ENCODE results near the gene LRFN2. TPM values are rescaled to one million over a fixed set of nuclear protein-coding genes. Genes with fewer than 3 reads are reported as not detected.

LRFN2 gene
- polyA plus RNA-seq, 1 donor from 2014 or later = 14.8 TPM

DNA sequence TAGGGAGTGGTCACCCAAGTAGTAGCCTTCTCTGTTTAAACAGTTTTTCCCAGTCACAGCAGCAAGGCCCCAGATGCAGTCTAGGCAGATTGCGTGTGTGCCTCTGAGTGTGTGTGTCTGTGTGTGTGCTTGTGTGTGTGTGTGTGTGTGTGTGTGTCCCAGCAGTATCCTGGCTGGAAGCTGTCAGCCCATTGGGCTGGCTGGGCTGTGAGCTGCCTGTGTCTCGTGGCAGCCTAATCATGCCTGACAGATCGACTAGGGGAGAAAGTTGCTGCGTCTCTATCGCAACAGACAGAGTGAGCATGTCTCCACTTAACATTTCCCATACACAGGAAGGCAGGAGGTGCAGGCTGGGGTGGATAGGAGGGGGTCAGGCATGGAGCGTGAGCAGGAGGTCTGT is 42.9 kb upstream of the LRFN2 start:
- no peaks in the 10 kb centered on the region for H4K20me1 ChIP-seq (ENCODE audit: insufficient read depth)
- no peaks in the 10 kb centered on the region for H3K9me3 ChIP-seq (ENCODE audit: low read length)
- no peak overlapping the region for H2AFZ ChIP-seq (ENCODE audit: low read depth, low read length)
- H3K36me3 ChIP-seq (ENCODE audit: insufficient read depth, low read length) = no peaks in the 10 kb centered on the region
- no peaks in the 10 kb centered on the region for H3K27me3 ChIP-seq (ENCODE audit: insufficient read depth, low read depth, low read length)
- no peak overlapping the region for H3K4me3 ChIP-seq (ENCODE audit: low read length)
- TF ChIP-seq SMC3 (conservative IDR thresholded peaks at IDR 0.05; ENCODE audit: poor library complexity) = no peak
- no peak for TF ChIP-seq RAD21 (conservative IDR thresholded peaks at IDR 0.05)
- no peak for TF ChIP-seq TAF1 (IDR thresholded peaks at IDR 0.05; ENCODE audit: low read depth)
- no peak for TF ChIP-seq EP300 (conservative IDR thresholded peaks at IDR 0.05; ENCODE audit: poor library complexity, severe bottlenecking)
- TF ChIP-seq POLR2AphosphoS5 (IDR thresholded peaks at IDR 0.05) = no peak
- TF ChIP-seq, protein P1, sequence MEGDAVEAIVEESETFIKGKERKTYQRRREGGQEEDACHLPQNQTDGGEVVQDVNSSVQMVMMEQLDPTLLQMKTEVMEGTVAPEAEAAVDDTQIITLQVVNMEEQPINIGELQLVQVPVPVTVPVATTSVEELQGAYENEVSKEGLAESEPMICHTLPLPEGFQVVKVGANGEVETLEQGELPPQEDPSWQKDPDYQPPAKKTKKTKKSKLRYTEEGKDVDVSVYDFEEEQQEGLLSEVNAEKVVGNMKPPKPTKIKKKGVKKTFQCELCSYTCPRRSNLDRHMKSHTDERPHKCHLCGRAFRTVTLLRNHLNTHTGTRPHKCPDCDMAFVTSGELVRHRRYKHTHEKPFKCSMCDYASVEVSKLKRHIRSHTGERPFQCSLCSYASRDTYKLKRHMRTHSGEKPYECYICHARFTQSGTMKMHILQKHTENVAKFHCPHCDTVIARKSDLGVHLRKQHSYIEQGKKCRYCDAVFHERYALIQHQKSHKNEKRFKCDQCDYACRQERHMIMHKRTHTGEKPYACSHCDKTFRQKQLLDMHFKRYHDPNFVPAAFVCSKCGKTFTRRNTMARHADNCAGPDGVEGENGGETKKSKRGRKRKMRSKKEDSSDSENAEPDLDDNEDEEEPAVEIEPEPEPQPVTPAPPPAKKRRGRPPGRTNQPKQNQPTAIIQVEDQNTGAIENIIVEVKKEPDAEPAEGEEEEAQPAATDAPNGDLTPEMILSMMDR (IDR thresholded peaks at IDR 0.05; ENCODE audit: poor library complexity, severe bottlenecking) = no peak
- H3K79me2 ChIP-seq (replicated peaks; ENCODE audit: insufficient read depth, low read length) = no peaks in the 10 kb centered on the region
- H3K4me2 ChIP-seq (ENCODE audit: low read length) = no peak overlapping the region
- no peak overlapping the region for H3K27ac ChIP-seq (ENCODE audit: low read length)
- no peaks in the 10 kb centered on the region for H3F3A ChIP-seq (ENCODE audit: insufficient read depth, low read length, poor library complexity, severe bottlenecking)
- H3K9ac ChIP-seq (ENCODE audit: low read length) = no peak overlapping the region
- no peaks in the 10 kb centered on the region for H3K9me2 ChIP-seq (ENCODE audit: insufficient read depth, low read length)

DNA sequence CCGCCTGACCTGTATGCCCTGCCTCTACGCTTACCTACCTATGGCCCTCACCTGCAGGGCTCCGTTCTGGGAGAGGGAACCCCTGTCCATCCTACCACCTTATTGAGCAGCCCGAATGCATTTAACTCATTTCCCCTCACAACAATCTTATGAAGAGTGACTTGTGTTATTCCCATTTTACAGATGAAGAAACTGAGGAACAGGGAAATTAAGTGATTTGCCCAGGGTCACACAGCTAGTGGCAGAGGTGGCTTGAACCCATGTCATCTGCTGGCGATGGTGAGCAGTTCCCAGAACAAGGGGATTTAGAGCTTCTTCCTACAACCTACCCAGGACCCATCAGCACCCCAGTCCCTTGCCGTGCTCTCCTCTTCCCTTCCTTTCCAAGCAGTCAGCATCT is 42.3 kb upstream of the LRFN2 start:
- Histone ChIP-seq H3K27me3 (ENCODE audit: insufficient read depth, low read depth, low read length) (no peaks in the 10 kb centered on the region), H3K27ac (ENCODE audit: low read length) (no peak overlapping the region), H4K20me1 (ENCODE audit: insufficient read depth) (no peaks in the 10 kb centered on the region), H3K9me2 (ENCODE audit: insufficient read depth, low read length) (no peaks in the 10 kb centered on the region), H2AFZ (ENCODE audit: low read depth, low read length) (no peak overlapping the region), H3K4me3 (ENCODE audit: low read length) (no peak overlapping the region), H3K79me2 (replicated peaks; ENCODE audit: insufficient read depth, low read length) (no peaks in the 10 kb centered on the region), H3F3A (ENCODE audit: insufficient read depth, low read length, poor library complexity, severe bottlenecking) (no peaks in the 10 kb centered on the region), H3K4me2 (ENCODE audit: low read length) (no peak overlapping the region), H3K9ac (ENCODE audit: low read length) (no peak overlapping the region), H3K9me3 (ENCODE audit: low read length) (no peaks in the 10 kb centered on the region), H3K36me3 (ENCODE audit: insufficient read depth, low read length) (no peaks in the 10 kb centered on the region)
- TF ChIP-seq, protein P2, sequence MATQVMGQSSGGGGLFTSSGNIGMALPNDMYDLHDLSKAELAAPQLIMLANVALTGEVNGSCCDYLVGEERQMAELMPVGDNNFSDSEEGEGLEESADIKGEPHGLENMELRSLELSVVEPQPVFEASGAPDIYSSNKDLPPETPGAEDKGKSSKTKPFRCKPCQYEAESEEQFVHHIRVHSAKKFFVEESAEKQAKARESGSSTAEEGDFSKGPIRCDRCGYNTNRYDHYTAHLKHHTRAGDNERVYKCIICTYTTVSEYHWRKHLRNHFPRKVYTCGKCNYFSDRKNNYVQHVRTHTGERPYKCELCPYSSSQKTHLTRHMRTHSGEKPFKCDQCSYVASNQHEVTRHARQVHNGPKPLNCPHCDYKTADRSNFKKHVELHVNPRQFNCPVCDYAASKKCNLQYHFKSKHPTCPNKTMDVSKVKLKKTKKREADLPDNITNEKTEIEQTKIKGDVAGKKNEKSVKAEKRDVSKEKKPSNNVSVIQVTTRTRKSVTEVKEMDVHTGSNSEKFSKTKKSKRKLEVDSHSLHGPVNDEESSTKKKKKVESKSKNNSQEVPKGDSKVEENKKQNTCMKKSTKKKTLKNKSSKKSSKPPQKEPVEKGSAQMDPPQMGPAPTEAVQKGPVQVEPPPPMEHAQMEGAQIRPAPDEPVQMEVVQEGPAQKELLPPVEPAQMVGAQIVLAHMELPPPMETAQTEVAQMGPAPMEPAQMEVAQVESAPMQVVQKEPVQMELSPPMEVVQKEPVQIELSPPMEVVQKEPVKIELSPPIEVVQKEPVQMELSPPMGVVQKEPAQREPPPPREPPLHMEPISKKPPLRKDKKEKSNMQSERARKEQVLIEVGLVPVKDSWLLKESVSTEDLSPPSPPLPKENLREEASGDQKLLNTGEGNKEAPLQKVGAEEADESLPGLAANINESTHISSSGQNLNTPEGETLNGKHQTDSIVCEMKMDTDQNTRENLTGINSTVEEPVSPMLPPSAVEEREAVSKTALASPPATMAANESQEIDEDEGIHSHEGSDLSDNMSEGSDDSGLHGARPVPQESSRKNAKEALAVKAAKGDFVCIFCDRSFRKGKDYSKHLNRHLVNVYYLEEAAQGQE (IDR thresholded peaks at IDR 0.05; ENCODE audit: borderline replicate concordance) = no peak
- TF ChIP-seq POLR2AphosphoS5 (IDR thresholded peaks at IDR 0.05) = no peak
- TF ChIP-seq MXI1 (conservative IDR thresholded peaks at IDR 0.05; ENCODE audit: poor library complexity, severe bottlenecking) = no peak
- TF ChIP-seq RAD21 (conservative IDR thresholded peaks at IDR 0.05) = no peak
- TF ChIP-seq EZH2 (IDR thresholded peaks at IDR 0.05; ENCODE audit: borderline replicate concordance, insufficient read depth, low read length, poor library complexity, severe bottlenecking) = no peak
- TF ChIP-seq TAF1 (IDR thresholded peaks at IDR 0.05; ENCODE audit: low read depth) = no peak
- TF ChIP-seq, protein P1 (IDR thresholded peaks at IDR 0.05; ENCODE audit: poor library complexity, severe bottlenecking) = no peak
- no peak for TF ChIP-seq EP300 (conservative IDR thresholded peaks at IDR 0.05; ENCODE audit: poor library complexity, severe bottlenecking)
- TF ChIP-seq SMC3 (conservative IDR thresholded peaks at IDR 0.05; ENCODE audit: poor library complexity) = no peak

Measured in neural cell (in vitro differentiated cells).